Activated CD8-positive, alpha-beta memory T cell treated with anti-CD3 and anti-CD28 coated beads for 1 hour (primary cell): Measurements from ENCODE around the gene DUSP2.
A peak's percentile ranks its signal among the peaks of the same experiment; 100 is the strongest.
"Not testable (repeated sequence)": the region's sequence is repeated elsewhere in the genome, so short reads cannot be mapped to it uniquely, and the experiment has no call there.

Source experiments
- DNase-seq, 2 donors: peaks; one replicate each; pipeline ENCODE4 v3.0.0-alpha.2; 2020; ENCODE audit warnings: low read depth in 1 of 2; ENCODE audit errors: extremely low read depth in 1 of 2

Gene DUSP2

DNA sequence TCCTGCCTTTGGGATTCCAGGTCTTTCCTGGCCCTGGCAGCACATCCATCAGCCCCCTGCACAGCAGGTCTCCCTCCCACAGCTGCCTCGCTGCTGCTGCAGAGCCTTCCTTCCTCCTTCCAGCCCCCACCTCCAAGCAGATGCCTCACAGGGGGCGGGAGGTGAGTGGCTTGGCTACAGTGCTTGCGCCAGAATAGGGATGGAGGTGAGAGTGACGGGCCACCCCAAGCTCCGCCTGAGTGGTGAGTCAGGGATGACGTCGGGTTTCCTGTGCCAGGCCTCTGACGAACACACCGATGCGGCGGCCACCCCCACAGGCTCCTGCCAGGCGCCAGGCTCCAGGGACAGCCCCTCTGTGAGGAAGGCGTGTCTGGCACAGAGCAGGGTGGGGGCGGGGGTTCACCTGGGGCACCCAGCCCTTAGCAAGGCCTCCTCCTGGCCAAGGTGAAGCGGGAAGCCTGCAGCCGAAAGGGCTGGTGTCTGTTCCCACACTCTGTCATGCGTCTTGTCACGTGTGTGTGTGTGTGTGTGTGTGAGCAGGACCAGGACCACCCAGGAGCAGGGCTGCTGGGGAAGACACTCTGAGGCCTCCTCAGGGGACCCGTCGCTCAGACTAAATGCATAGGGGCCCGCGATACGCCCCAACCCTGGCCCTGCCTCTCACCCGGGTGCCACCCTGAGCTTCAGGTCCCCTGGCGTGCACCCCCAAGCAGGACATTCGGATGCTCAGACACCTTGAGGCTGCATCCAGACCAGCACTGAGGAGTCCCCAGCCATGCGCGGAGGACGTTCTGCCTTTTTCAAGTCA lies 3.4 kb upstream of the DUSP2 start:
- DNase-seq, result peak; percentile 92 to 99

DNA sequence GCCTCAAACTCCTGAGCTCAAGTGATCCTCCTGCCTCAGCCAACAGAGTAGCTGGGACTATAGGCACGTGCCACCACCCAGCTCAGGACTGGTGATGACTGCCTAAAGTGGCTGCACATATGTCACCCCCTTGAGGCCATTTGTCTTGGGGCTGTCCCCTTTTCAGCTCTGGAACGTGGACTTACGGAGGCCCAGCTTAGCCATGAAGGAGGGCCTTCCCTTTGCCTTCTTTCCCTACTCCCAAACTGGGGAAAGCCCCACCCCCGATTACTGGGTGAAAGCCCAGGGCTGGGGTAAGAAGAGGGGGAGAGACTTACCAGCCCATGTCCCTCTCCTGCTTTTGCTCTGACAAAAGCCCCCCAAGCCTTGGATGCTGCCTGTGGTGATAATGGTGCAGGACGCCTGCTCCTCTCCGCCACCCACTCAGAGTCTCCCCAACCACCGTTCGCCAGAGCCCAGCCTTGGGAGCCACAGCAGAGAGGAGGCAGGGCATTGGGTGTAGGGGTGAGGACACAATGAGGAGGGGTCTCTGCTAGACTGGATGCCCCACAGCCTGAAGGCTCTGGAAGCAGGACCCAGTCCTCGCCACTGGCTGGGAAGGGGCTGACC lies 2.5 kb upstream of the DUSP2 start:
- DNase-seq, result no peak

DNA sequence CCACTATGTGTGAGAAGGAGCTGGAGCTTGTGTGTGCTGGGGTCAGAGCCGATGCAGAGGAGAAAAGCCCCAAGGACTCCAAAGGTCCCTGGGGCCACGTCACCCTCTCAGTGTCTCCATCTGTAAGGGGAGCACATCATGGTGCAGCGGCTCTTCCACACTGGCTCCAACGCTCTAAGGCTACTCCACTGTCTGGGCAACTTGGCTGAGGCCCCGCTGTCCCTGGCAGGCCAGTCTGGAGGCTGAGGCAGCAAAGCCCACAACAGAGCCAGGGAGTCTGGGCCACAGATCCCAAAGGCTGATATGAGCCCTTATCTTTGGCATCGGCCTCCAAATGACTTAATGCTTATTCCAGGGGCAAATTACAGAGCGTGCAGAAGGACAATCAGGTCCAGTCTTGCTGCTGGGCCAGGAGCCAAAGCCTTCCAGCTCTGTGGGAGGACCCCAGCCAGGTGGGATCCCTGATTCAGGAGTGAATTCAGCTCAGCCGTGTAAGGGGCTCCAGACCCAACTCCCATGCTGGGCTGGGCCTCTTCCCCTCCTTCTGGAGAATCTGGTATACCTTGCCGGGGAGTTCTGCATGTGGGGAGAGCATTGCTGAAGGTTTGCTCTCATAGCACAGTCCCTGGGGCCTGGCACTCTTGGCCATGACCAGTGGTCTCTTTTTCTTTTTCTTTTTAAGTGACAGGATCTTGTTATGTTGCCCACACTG lies 1.8 kb upstream of the DUSP2 start:
- DNase-seq, result no peak

DNA sequence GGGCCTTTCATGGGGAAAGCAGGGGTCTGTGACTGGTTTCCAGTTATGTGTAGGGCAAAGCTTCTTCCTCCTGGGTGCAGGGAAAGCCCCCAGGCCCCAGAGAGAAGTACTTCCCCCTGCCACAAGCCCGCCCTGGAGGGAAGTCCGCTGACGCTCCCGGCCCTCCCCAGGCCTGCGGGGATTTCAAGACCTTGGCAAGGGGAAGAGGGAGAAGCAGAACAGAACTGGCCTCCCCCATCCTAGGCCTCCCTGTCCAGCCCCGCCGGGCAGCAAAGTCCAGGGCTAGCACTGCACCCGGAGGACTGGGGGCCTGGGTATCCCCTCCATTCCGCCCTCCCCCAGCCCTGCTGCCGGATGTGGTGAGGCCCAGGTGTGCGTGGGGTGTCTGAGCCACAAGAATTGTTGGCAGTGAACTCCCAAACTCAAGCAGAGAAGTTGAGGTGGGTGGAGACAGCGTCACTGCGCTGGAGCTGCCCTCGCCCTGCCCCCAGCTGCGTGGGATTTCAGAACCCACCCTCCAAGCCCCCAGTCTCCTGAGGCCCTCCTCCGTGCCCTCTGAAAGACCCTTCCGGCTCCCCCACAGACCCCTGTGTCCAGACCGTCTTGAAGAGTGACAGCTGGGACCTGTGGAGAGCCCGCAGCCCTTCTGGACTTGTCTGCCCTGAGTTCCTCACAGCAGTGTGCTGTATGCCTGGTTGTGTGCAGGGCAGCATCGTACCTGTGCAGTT lies 1.1 kb upstream of the DUSP2 start:
- DNase-seq, result peak; percentile 71 to 75

DNA sequence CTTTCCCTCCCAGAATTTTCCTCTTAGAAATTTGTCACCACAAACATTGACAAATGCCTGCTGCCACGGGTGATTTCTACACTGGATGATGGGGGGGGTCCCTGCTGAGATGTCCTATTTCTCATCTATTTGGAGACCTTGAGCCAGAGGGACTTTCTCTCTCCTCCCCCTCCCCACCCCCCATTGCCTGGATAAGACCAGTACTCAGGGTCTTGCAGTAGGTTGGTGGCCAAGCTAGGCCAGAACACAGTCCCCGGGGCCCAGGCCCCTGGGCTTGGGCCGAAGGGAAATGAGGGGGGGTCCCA lies 560 bp upstream of the DUSP2 start:
- no peak for DNase-seq

DNA sequence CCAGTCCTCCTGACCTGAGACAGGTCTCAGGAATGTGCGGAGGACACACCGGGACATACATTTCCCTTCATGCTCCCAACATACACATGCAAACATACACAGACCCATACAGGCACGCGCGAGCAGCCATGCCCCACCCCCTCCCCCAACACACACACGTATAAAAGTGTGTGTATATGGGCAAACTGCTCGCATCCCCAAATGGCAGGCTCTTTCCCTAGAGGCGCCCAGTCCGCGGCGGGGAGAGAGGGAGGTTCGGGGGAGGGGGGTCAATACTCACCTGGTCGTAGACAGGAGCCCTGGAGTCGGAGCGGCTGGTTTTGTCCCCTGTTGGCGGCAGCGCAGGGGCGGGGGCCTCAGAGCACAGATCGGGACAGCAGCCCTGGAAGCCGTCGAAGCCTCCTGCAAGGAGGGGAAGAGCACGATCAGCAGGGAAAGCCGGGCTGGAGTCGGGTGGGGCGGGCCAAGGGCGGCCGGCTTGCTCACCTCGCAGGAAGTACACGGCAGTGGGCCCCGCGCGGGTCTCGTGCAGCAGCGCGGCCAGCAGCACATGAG lies 682 bp downstream of the DUSP2 start:
- DNase-seq, result no peak

DNA sequence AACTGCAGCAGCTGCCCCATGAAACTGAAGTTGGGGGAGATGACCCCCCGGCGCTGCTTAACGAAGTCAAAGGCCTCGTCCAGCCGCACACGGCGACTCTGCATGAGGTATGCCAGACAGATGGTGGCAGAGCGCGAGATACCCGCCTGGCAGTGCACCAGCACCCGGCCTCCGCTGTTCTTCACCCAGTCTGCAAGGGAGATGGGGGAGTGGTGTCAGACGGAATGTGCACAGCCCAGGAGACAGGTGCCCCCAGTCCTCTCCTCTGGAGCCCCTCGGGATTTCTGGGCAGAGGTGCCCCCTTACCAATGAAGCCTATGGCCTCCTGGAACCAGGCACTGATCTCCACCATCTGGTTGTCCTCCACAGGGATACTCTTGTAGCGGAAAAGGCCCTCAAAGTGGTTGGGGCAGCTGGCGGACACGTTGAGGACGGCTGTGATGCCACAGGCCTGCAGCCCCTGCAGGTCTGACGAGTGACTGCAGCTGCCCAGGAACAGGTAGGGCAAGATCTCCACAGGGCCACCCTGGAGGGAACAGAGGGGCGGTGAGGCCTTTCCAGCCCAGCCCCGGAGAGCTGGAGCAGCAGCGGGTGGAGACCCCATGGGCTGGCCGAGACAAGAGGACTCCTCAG lies 1.3 kb downstream of the DUSP2 start:
- DNase-seq, result no peak

DNA sequence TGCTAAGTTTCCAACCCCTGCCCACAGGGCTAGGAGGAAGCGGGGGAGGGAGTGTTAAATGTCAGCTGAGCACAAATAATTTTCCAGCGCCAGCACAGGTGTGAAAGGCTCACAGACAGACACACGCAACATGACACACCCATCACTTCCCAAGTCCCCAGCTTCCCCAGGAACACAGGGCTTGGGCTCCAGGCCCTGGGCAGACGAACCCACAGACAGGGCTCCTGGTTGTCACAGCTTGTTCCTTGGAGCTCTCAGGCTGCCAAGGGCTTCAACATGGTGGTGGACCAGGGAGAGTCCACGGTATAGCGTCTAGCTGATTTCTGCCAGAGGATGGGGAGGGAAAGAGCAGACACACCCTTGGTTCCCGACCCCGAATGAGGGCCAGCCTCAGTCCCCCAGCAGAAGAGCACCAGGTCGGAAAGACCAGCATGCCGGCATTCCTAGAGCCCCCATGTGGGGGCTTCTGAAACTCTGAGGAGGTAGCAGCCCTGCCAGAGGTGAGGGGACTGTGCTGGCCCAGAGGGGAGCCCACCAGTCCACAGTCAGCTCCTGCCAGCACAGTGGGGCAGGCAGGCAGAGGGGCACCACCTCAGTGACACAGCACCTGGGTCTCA lies 1.9 kb downstream of the DUSP2 start:
- DNase-seq, result no peak

DNA sequence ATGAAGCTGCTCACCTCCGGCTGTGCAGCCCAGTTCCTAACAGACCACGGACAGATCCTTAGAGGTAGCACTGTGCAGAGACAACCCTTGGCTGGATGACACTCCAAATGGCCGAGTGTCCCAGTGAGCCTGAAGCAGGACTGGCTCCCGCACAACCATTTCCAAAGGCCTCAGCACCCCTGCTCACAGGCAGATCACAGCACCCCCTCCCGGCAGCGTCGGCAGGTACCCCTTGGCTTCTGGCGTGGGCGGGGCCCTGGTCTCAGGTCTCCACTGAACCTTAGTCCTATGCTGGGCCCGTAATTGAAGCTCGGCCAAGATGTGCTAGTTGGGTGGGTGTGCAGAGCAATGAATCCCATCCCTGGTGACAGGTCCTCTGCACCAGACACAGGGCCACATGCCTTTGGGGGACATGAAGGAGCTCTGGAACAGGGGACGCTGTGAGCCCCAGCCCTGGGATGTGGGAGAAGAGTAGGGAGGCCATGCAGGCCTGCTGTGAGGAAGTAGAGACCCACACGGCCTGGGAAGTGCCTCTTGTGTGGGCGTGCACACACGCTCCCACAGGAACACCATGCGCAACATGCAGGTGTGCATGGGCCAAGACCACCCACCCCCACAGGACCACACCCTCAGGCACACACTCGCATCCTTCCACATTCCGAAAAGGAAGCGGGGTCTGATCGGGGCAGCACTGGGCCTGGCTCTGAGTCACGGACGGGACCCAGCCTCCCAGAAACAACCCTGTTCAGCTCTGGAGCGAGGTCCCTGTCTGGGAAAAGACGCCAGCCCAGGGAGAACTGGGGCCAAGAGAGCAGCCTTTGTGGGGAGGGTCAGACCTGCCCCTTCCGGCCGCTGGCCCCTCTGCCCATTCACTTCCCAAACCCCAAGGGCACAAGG lies 2.8 kb downstream of the DUSP2 start:
- peak; percentile 61 to 71 for DNase-seq

DNA sequence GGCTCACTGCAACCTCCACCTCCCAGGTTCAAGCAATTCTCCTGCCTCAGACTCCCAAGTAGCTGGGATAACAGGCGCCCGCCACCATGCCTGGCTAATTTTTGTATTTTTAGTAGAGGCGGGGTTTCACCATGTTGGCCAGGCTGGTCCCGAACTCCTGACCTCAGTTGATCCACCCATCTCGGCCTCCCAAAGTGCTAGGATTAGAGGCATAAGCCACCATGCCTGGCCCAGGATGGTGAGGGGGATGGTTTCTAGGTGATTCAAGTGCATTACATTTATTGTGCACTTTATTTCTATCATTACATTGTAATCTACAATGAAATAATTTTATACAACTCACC lies 3.6 kb downstream of the DUSP2 start:
- DNase-seq, result not testable (repeated sequence)

DNA sequence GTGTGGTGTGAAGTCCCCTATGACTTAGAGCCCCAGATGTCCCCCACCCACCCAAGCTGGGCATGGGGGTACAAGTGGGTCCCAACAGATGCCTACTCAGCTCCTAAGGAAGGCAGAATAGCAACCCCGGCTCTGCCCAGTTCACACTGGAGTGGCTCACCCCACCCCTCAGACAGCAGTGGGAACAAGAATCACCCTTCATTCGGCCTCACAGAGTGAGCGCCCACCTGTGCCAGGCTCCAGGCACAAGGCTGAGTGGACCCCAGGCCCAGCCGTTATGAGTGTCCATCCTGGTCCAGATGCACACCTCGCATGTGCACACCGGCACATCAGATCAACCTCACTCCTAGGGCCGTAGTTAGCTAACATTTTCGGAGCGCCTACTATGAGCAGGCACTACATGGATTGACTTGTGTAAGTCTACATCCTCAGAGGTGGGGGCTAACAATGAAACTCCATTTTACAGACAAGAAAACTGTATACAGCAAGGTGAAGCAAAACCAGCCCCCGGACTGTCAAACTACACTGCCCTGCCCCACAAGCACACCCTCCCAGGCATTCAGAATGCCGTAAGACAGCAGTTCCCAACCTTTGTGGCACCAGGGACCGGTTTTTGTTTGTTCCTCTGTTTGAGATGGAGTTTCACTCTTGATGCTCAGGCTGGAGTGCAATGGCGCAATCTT lies 4.2 kb downstream of the DUSP2 start:
- DNase-seq, result no peak

DNA sequence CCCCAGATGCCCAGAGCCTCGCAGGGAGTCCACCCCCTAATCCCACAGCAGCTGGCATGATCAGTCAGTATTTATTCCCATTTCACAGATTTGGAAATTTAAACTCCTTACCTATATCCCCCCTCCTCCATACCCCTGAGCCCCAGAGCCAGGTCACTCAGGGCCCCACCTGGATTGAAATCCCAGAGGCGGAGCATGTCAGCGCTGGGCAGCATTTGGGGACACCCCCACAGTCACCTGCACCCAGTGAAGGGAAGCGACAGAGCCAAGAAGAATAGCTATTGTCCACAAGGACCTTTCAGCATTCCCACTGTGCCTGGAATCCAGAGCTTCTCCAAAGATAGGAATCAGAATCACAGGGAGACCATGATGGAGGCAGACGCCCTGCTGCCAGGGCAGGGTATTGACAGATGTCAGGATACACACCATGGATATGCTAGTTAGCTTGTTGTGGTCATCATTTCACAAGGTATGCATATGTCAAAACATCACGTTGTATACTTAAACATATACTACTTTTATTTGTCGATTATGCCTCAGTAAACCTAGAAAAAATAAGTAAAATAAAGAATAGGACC lies 6.0 kb downstream of the DUSP2 start:
- no peak for DNase-seq

DNA sequence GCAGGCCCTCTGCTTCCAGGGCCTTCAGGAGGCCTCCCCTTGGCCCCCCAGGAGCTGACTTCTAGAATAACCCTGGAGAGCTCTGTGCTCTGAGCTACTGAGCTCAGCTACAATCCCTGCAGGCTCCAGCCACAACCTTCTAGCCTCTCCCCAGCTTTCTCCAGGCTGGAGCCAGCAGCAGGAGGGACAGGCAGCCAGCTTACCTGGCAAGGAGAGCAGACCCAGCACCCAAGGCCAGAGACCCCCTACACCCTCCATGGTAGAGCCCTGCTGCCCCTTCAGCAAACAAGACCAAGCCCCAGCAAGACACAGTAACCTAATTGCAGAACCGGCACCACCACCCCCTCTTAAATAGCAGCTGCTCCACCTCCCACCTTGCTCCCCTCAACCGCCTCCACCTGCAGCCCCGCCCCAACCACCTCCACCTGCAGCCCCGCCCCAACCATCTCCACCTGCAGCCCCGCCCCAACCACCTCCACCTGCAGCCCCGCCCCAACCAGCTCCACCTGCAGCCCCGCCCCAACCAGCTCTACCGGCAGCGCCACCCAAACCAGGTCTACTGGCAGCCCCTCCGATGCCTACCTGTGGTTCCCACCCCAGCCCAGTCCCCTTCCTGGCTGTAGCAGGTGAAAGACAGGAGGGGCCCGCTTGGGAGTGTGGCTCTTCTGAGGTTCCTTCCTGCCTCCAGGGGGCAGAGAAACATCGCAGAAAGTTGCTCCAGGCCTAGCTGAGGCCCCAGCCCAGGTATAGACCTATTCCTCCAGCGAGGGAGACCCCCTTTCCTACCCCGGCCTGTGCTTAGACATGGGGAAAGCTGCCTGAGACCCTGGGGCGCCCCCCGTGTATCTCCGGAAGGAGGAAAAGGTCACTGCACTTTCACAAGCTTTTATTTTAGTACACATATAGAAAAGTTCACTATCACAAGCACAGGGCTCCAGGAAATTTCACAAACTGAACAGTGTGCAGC lies 6.8 kb downstream of the DUSP2 start, which contains the start of gene ASTL:
Gene ASTL (minus strand): TSS at position 324 of the 967 bp plus-strand sequence. CDS start 66 bp downstream, at position 258.
- DNase-seq, result peak in 1 of 2 donors; percentile 39

DNA sequence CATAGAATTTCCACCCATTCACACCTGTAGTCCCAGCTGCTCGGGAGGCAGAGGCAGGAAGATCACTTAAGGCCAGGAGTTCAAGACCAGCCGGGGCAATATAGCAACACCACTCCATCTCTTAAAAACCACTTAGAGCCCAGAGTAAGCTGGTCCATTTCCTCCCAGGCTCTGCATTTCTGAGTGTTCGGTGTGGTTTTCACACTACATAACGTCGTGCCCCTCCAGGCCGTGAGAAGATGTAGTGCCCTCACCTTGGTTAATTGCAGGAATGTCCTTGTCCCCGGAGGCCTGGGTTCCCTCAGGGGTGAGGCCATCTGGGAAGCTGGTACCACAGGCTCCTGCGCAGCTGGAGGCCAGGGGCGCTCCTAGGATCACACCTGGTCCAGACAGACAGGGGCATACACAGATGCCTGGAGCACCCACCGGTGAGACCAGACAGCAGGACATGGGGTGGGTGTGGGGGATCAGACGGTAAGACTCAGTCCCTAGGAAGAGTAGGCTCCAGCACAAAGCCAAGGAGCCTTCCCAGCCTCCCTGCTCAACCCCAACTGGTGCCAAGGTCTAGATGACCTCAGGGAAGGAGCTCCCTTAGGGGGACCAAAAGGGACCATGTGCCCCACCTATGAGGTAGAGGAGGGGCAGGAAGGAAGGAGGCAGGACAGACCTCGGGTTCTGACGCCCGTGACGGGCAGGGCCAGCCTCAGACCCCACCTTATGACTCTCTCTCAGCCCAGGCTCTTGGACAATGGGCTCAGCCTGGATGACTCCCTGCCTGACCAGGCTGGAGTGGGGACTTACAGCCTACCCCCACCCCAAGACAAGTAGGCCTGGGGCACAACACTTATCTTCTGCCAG lies 7.7 kb downstream of the DUSP2 start:
- DNase-seq, result no peak

DNA sequence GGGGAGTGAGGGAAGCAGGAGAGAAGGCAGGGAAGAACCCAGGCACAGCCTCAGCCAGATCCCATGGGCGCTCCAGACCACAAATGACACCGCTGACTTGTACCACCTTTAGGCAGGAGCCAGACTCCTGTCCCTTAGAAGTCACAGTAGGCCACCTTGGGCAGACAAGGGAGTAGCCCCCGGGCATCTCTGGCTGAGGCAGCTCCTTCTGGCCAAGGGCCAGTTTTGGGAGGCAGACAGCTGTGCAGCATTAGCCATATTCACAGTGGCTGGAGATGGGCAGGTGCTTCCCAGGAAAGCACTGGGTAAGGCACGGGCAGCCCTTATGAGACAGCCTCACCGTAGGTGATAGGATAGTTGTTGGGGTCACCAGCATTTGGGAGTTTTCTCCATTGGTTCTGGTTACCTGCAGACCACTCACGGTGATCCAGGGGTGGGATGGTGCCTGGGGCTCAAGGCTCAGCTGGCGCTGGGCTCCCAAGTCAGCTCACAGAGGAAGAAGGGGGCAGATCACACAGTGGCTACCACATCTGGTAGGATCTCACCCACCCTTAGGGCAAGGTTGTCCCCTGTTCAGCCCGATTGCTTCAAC lies 9.0 kb downstream of the DUSP2 start:
- no peak for DNase-seq

DNA sequence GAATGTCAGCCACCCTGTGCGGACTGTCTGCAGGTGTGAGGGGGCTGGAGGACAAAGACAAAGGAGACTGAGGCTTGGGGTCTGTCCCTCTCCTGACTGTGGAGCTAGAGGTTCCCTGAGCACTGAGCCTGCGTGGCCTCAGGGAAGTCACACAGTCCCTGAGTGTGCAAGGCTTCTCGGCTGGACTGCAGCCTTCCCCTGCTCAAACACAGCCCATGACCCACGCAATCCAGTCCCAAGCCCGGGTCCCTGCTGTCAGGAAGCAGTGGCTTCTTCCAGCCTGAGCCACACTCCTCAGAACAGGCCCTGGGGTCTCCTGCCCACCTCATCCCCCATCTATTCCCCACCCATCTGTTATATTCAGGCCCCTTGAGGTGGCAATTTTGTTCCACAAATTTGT lies 9.6 kb downstream of the DUSP2 start:
- DNase-seq, result no peak
